Endometrium (tissue), 2 donors: Measurements from ENCODE around the gene PRND.
"Not testable (repeated sequence)": the region's sequence is repeated elsewhere in the genome, so short reads cannot be mapped to it uniquely, and the experiment has no call there.

ENCODE experiments used
- FAIRE-seq: peaks from 2 replicates; lab custom pipeline; 2012; peaks lifted over from hg19 to GRCh38; lab: Jason Lieb, UNC
- donor health status: control.
- donor health status: control.

Gene PRND

DNA sequence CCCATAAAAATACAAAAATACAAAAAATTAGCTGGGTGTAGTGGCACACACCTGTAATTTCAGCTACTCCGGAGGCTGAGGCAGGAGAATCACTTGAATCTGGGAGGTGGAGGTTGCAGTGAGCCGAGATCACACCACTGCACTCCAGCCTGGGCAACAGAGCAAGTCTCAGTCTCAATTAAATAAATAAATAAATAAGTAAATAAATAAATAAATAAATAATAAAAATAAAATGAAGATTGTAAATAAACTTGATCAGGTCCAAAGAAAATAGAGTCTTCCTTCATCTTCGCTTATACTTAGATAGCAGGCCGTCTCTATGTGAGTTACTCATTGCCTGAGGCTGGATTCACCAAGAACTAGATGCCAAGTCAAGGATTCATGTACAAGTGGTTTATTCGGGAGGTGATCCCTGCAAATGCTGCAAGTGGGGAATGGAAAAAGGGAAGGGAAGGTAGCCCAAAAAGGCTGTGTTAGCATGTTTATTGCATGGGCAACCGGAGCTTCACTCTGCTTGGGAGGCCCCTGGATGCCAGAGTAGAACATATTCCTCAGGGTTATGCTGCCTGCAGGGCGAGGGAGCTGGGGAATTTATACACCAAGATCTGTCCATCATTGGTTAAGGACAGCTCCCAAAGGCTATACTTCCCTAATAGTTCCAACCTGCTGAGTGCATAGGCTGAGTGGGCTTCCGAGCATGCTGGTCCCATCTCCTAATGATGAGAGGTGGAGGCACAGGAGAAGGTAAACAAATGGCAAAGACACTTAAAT lies 16.3 kb downstream of the PRND start:
- FAIRE-seq = no peak

DNA sequence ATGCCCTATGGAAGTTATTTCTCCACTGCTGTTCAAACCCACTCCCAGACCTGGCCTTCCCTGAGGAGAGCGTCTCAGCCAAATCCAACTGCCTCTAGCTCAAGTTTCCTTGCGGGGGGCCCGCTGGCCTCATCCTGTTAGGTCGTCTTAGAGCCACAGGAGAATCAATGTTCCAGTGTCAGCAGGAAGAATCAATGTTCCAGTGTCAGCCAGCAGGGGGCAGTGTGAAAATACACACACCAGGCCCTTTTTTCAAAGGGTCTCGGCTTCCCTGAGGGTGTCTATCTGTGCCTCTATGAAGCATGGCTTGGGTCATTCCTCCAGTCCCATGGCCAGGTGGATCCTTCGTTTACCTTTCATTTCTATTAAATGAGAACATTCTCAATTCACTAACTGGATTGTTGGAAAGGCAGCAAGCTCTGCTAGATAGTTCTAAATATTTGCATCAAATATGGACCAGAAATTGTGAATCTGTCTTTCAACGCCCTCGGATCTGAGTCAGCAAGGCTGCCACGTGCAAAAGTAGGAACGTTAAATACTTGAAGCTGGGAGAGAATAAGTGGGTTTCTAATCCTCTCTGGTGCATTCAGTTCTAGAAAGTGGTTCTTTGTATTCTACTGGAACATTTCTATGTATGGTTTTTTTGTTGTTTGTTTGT lies 19.2 kb downstream of the PRND start:
- no peak for FAIRE-seq

DNA sequence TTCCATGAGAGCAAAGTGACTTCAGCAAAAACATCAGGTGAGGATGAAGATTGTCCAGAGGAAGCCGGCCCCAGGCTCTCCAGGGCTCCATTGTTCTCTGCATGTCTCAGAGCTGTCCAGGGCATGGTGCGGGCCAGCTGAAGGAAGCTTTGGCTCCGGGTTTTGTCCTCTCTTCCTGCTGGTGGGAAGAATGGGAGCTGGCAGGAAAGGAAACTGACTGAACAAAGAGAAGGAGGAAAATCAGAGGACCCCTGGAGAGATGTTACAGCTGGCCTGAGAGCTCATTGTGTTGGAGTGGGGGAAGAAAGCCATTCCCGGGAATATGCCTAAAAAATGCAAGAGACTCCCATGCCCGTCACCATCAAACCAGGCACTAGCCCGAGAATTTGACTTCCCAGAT lies 27.1 kb downstream of the PRND start:
- FAIRE-seq = no peak

- FAIRE-seq = no peak
These were observed 27.6 kb downstream of the PRND start for GRCh38 chr20:4749326-4749725.

GRCh38 chr20:4750381-4750780 lies 28.7 kb downstream of the PRND start:
- FAIRE-seq = no peak

- FAIRE-seq = not testable (repeated sequence)
These were observed 37.6 kb downstream of the PRND start for GRCh38 chr20:4759100-4759884.

DNA sequence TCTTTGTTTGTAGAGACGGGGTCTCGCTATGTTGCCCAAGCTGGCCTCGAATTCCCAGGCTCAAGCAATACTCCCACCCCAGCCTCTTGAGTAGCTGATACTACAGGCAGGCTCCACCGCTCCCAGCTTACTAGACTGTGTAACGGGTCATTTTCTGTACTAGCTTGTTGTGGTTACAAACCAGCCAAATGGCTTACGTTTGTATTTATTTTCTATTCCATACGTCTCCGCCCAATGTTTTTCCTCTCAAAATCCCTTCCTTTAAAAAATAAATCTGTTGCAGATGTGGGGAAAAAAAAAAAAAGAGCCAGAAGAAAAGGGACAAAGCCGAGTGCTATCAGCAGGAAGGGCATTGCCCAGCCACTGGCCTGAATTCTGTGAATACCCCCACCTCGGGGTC lies 41.6 kb downstream of the PRND start:
- FAIRE-seq = no peak

DNA sequence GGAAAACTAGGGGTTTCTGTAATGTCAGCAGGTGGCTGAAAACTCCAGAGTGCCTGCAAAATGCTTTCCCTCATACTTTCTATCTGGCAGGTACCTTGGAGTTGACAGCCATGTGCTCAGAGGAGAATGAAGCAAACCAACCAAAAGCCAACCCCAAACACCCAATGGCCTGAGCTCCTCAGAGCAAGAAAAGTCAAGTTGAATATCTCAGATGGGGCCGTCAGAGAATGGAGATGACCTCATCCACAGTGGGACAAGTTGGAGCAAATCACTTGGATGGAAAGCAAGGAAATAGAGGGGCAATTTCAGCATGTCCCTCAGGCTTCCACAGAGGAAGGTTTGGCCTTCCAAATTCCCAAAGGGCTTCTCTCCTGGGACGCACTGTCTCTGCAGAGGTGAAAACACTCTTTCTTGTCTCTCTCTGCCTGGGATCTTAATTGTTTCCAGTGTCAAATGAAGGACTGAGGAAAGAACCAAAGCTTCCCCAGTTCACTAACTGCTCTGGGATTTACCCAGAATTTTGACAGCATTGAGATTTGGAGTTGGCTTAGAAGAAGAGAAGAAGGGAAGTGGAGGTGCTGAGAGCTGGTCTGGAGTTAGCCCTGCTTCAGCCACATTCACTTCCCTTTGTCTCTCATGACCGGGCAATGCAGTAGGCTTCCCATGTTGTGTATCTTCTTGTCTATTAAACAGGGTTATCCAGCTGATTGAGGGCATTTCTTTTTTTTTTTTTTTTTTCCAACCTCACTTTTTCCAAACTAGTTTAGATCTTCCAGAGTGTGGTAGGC lies 42.2 kb downstream of the PRND start:
- FAIRE-seq = no peak

- FAIRE-seq = no peak
These were observed 43.1 kb downstream of the PRND start for GRCh38 chr20:4764805-4765204.

- no peak for FAIRE-seq
These were observed 44.0 kb downstream of the PRND start for GRCh38 chr20:4765681-4766080.

DNA sequence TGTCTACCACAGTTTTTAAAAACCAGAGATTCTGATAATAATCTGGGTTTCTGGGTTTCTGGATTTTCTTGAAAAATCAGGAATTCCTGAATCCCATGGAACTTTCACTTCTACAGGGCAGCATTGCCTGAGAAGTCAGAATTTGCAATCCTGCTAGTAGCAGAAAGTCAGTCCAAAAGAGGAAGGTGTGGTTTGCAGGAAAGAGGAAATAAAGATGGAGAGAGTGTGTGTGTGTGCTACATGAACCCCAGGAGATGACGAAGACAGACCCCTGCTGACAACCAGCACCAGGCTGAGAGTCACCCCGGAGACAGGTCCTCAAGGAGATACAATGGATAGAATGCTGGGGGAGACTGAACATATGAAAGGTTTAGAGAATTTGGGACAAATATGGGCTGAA lies 44.9 kb downstream of the PRND start:
- FAIRE-seq = no peak

DNA sequence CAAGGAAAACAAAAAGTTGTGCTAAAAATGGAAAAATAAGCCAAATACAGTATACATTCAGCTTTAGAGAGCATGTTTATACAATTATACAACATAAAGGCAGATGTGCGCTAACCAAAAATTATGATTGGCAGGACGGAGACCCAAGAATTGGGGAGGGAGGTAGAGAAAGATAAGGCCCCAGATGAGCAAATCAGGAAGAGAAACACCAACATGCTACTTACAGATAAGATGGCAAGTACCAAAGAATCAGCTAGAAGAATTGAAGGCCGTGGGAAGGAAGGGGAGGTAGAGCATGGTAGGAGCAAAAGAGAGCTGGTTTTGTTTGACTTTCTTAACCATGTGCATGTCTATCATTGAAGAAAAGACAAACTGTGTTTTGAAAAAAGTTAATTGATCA lies 45.4 kb downstream of the PRND start:
- FAIRE-seq = no peak

DNA sequence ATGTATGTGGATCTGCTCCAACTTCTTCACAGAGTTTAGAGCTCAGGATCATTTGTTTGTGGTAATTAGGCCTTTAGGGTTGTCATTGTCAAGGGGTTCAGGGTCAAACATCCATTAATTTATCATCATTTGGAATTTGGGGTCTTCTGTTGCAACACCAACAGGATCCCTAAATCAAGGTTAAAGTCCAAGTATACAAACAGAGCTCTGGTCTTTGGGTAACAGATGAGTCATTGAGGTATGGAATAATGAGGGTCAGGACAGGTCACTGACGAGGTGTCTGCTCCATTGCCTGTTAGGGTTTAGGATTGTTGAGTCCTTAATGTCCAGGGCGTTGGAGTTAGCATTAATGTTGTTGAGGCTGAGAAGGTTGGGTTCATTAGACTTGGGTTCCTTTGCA lies 47.6 kb downstream of the PRND start:
- FAIRE-seq = no peak

DNA sequence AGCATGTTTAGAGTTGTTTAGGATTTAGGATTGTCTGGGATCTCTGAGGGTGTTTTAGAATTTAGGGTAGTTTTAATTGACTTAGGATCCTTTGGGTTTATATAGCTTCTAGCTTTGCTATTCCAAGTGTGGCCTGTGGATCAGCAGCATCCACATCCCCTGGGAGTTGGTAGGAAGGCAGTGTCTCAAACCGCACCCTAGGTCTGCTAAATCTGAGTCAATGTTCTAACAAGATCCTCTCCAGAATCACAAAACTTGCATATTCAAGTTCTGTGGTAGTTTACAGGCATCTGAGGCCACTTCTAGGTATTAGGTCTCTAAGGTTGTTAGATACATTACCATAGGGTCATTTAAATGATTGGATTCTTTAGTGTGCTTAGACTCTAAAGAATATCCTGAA lies 48.3 kb downstream of the PRND start:
- FAIRE-seq = no peak

DNA sequence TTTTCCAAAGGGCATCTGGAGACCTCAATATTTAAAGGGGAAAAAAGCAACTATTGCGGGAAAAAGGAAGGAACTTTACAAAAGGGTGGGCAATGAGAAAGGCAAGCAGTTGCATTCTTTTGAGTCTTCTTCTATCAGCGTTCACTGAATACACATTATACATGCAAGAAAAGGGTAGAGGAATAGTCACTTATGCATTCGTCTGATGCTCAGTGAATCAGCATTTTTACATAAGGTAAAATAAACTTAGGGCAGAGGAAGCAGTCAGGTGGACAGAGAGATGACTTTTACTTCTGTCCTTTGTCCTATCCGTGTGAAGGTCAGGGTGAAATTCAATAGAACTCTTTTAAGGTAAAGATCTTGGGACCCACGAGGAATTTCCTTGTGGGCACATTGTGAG lies 49.3 kb downstream of the PRND start:
- FAIRE-seq = no peak

GRCh38 chr20:4772132-4772531 lies 50.4 kb downstream of the PRND start:
- FAIRE-seq = no peak

- FAIRE-seq = not testable (repeated sequence)
These were observed 51.3 kb downstream of the PRND start for GRCh38 chr20:4773014-4773413.

- FAIRE-seq = no peak
These were observed 52.0 kb downstream of the PRND start for GRCh38 chr20:4773736-4774135.

DNA sequence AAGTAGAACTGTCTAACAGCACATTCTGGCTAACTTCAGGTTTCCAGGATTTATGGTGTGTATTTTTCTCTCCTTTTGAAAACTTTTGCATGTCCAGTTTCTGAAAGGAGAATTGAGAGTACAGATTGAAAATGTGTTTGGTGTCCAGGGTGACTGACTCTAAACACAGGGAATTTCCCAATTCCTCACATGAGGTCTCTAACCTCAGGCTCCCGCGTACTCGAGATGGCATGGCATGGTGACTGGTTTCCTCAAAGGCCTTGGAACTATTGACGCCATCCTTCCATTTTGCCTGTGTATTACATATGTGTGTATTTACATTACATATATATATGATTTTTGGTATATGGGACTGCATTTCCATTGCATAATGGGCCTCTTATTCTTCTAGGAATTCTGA lies 52.5 kb downstream of the PRND start:
- FAIRE-seq = no peak

GRCh38 chr20:4775322-4776078 lies 53.8 kb downstream of the PRND start:
- FAIRE-seq = no peak

DNA sequence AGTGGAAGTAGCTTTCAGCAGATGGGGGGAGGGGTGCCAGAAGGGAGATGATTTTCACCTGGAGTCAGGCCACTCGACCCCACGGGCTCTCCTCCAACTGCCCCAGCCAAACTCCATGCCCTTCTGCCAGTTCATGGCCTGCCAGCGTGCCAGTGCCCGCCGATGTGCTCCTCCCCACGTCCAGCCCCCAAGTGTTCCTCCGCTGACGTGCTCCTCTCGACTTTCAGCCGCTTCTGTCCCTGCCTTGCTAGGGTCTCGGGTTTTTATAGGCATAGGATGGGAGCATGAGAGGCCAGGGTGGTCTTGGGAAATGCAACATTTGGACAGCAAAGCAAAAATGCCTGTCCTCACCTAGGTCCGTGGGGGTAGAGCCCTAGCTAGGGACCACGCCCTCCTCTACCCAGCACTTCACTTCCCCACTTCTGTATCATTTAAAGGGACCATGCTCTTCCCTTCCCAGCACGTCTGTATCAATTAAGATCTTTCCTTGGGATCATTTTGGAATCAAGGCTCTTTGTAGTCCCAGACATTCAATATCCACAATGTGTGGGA lies 54.4 kb downstream of the PRND start:
- no peak for FAIRE-seq
